Loucy (cell line): ENCODE data around the gene MYPN.

Experiments used
- H2AFZ ChIP-seq: fragments of 200-600 bp; sonication (generic); 2 replicates; pipeline ENCODE4 v1.6.0; 2016; ENCODE audit warnings: antibody characterized with exemption, mild to moderate bottlenecking, low read length, moderate library complexity
- H3F3A ChIP-seq: fragments of 200-600 bp; 2 replicates; pipeline ENCODE4 v1.6.0; 2016; ENCODE audit warnings: antibody characterized with exemption, low read depth, mild to moderate bottlenecking
- H3K27me3 ChIP-seq: fragments of 200-600 bp; sonication (generic); 2 replicates; pipeline ENCODE4 v1.6.1; 2014; ENCODE audit warnings: low read length, mild to moderate bottlenecking; ENCODE audit not compliant: insufficient read depth, poor library complexity, severe bottlenecking
- H3K36me3 ChIP-seq: fragments of 200-600 bp; sonication (generic); 2 replicates; pipeline ENCODE4 v1.6.1; 2016; ENCODE audit warnings: low read length; ENCODE audit not compliant: insufficient read depth
- H3K4me1 ChIP-seq: fragments of 200-600 bp; sonication (generic); 2 replicates; pipeline ENCODE4 v1.5.1; 2014; ENCODE audit warnings: low read length, mild to moderate bottlenecking; ENCODE audit not compliant: insufficient read depth, poor library complexity, severe bottlenecking
- H3K4me2 ChIP-seq: fragments of 200-600 bp; sonication (generic); 2 replicates; pipeline ENCODE4 v1.6.0; 2014; ENCODE audit warnings: antibody characterized with exemption, low read length, low read depth, mild to moderate bottlenecking; ENCODE audit not compliant: poor library complexity, severe bottlenecking
- H3K4me3 ChIP-seq: fragments of 200-600 bp; sonication (generic); 2 replicates; pipeline ENCODE4 v1.5.1; 2014; ENCODE audit warnings: low read length, mild to moderate bottlenecking, mixed read lengths; ENCODE audit not compliant: poor library complexity, severe bottlenecking
- H3K79me2 ChIP-seq: fragments of 200-600 bp; sonication (generic); 2 replicates; pipeline ENCODE4 v1.6.1; 2014; ENCODE audit warnings: low read length; ENCODE audit not compliant: insufficient read depth
- H3K9ac ChIP-seq: fragments of 200-600 bp; sonication (generic); 2 replicates; pipeline ENCODE4 v1.6.0; 2014; ENCODE audit warnings: mild to moderate bottlenecking, low read depth, low read length, moderate library complexity; ENCODE audit not compliant: poor library complexity, severe bottlenecking
- H3K9me2 ChIP-seq: fragments of 200-600 bp; sonication (generic); replicated peaks from 2 replicates; pipeline ENCODE4 v1.6.1; 2016; ENCODE audit warnings: low read depth, low read length, mixed read lengths
- H3K9me3 ChIP-seq: fragments of 200-600 bp; sonication (generic); 2 replicates; pipeline ENCODE4 v1.6.1; 2014; ENCODE audit warnings: mild to moderate bottlenecking, antibody characterized with exemption, low read length, low read depth; ENCODE audit not compliant: insufficient read depth
- H4K20me1 ChIP-seq: fragments of 200-600 bp; sonication (generic); 2 replicates; pipeline ENCODE4 v1.6.0; 2014; ENCODE audit warnings: antibody characterized with exemption, low read length, mild to moderate bottlenecking; ENCODE audit not compliant: insufficient read depth, poor library complexity, severe bottlenecking
- EZH2phosphoT487 ChIP-seq: fragments of 200-600 bp; IDR thresholded peaks from 2 replicates; pipeline ENCODE4 v1.6.1; 2018; ENCODE audit warnings: antibody characterized with exemption, mild to moderate bottlenecking, moderate library complexity, borderline replicate concordance
- TF ChIP-seq, protein P1 (sequence below): fragments of 200-600 bp; sonication (generic); conservative IDR thresholded peaks from 2 replicates; pipeline ENCODE4 v1.5.1; 2014; ENCODE audit warnings: mild to moderate bottlenecking, antibody characterized with exemption, low read length

MYPN gene

GRCh38 chr10:68212721-68213352 is 103.5 kb downstream of the MYPN start:
- Histone ChIP-seq H3K4me3 (no peak overlapping the region), H3K27me3 (no peaks in the 10 kb centered on the region), H3K4me1 (no peaks in the 10 kb centered on the region), H3K9me3 (no peaks in the 10 kb centered on the region), H2AFZ (peak overlapping the region; percentile 51; the same call in 1 of the 2 replicates), H4K20me1 (no peaks in the 10 kb centered on the region), H3K4me2 (no peak overlapping the region), H3F3A (no peaks in the 10 kb centered on the region), H3K79me2 (no peaks in the 10 kb centered on the region), H3K9me2 (no peaks in the 10 kb centered on the region), H3K9ac (no peak overlapping the region), H3K36me3 (no peaks in the 10 kb centered on the region)
- TF ChIP-seq, protein P1, sequence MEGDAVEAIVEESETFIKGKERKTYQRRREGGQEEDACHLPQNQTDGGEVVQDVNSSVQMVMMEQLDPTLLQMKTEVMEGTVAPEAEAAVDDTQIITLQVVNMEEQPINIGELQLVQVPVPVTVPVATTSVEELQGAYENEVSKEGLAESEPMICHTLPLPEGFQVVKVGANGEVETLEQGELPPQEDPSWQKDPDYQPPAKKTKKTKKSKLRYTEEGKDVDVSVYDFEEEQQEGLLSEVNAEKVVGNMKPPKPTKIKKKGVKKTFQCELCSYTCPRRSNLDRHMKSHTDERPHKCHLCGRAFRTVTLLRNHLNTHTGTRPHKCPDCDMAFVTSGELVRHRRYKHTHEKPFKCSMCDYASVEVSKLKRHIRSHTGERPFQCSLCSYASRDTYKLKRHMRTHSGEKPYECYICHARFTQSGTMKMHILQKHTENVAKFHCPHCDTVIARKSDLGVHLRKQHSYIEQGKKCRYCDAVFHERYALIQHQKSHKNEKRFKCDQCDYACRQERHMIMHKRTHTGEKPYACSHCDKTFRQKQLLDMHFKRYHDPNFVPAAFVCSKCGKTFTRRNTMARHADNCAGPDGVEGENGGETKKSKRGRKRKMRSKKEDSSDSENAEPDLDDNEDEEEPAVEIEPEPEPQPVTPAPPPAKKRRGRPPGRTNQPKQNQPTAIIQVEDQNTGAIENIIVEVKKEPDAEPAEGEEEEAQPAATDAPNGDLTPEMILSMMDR = peak; percentile 79
- TF ChIP-seq EZH2phosphoT487 = no peak

- no peaks in the 10 kb centered on the region for H3K9me3 ChIP-seq
- no peak overlapping the region for H3K9ac ChIP-seq
- H3K9me2 ChIP-seq = no peaks in the 10 kb centered on the region
- H3K4me1 ChIP-seq = no peaks in the 10 kb centered on the region
- no peaks in the 10 kb centered on the region for H4K20me1 ChIP-seq
- H3F3A ChIP-seq = no peaks in the 10 kb centered on the region
- H3K4me2 ChIP-seq = no peak overlapping the region
- H3K4me3 ChIP-seq = no peak overlapping the region
- H3K79me2 ChIP-seq = no peaks in the 10 kb centered on the region
- H2AFZ ChIP-seq = no peak overlapping the region
- no peaks in the 10 kb centered on the region for H3K36me3 ChIP-seq
- H3K27me3 ChIP-seq = no peaks in the 10 kb centered on the region
- TF ChIP-seq EZH2phosphoT487 = no peak
- TF ChIP-seq, protein P1 = no peak
These were observed 109.5 kb downstream of the MYPN start for GRCh38 chr10:68218786-68219185.

- no peaks in the 10 kb centered on the region for H3K36me3 ChIP-seq
- H3K9ac ChIP-seq = no peak overlapping the region
- H3K4me3 ChIP-seq = no peak overlapping the region
- H3K27me3 ChIP-seq = no peaks in the 10 kb centered on the region
- no peaks in the 10 kb centered on the region for H3K4me1 ChIP-seq
- no peaks in the 10 kb centered on the region for H3K79me2 ChIP-seq
- H3F3A ChIP-seq = no peaks in the 10 kb centered on the region
- H2AFZ ChIP-seq = no peak overlapping the region
- H3K4me2 ChIP-seq = no peak overlapping the region
- TF ChIP-seq, protein P1 = no peak
- TF ChIP-seq EZH2phosphoT487 = no peak
- no peaks in the 10 kb centered on the region for H3K9me3 ChIP-seq
- H4K20me1 ChIP-seq = no peaks in the 10 kb centered on the region
- no peaks in the 10 kb centered on the region for H3K9me2 ChIP-seq
These were observed 111.9 kb downstream of the MYPN start for GRCh38 chr10:68221196-68221595.
